Measurements from ENCODE around the gene HSF4.

DNA sequence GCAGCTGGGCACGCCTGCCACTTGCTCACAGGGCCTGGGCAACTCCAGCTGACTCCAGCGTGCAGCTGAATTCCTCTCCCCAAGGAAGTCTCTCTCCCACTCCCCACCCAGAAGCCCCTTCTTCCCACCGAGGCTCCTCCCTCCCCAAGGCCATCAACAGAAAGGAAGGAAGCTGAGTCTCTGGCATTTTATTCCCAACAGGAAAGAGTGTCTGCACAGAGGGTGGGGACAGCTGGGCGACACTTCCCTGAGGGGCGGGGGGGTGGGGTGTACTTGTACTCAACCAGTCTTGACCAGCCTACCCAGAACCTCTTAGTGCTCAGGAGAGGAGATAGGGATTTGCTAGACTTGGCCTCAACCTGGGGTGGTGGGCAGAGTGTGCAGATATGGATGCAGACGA lies 25.5 kb downstream of the HSF4 start, which contains the start of gene EXOC3L1:
- TF ChIP-seq, protein P1, sequence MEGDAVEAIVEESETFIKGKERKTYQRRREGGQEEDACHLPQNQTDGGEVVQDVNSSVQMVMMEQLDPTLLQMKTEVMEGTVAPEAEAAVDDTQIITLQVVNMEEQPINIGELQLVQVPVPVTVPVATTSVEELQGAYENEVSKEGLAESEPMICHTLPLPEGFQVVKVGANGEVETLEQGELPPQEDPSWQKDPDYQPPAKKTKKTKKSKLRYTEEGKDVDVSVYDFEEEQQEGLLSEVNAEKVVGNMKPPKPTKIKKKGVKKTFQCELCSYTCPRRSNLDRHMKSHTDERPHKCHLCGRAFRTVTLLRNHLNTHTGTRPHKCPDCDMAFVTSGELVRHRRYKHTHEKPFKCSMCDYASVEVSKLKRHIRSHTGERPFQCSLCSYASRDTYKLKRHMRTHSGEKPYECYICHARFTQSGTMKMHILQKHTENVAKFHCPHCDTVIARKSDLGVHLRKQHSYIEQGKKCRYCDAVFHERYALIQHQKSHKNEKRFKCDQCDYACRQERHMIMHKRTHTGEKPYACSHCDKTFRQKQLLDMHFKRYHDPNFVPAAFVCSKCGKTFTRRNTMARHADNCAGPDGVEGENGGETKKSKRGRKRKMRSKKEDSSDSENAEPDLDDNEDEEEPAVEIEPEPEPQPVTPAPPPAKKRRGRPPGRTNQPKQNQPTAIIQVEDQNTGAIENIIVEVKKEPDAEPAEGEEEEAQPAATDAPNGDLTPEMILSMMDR (IDR thresholded peaks at IDR 0.05; ENCODE audit: low read depth, low read length) = no peak
- TF ChIP-seq, protein P2, sequence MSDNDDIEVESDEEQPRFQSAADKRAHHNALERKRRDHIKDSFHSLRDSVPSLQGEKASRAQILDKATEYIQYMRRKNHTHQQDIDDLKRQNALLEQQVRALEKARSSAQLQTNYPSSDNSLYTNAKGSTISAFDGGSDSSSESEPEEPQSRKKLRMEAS (IDR thresholded peaks at IDR 0.05; ENCODE audit: low read depth, low read length) = no peak
- TF ChIP-seq POLR2A (IDR thresholded peaks at IDR 0.05; ENCODE audit: extremely low read depth, insufficient read length) = no peak
- TF ChIP-seq MYC (IDR thresholded peaks at IDR 0.05; ENCODE audit: low read depth, low read length) = no peak
